ENCODE measurements around the gene SNX15.

- TF ChIP-seq CTCF (conservative IDR thresholded peaks at IDR 0.05; ENCODE audit: low read depth, low read length), result no peak
- no peak for TF ChIP-seq EZH2 (IDR thresholded peaks at IDR 0.05; ENCODE audit: borderline replicate concordance, low read depth, low read length, poor library complexity, severe bottlenecking)
Measured at GRCh38 chr11:65056999-65057398, 29.8 kb downstream of the SNX15 start.

Data from A673 (cell line).